DLD1 (cell line): ENCODE measurements around the gene MRPS23.

ENCODE experiments used
- in situ Hi-C: cut with HindIII; loops from 2 replicates; pipeline ENCODE4 v1.10.0; 2017; ENCODE audit warnings: low sequenced_read_pairs

The MRPS23 gene

DNA sequence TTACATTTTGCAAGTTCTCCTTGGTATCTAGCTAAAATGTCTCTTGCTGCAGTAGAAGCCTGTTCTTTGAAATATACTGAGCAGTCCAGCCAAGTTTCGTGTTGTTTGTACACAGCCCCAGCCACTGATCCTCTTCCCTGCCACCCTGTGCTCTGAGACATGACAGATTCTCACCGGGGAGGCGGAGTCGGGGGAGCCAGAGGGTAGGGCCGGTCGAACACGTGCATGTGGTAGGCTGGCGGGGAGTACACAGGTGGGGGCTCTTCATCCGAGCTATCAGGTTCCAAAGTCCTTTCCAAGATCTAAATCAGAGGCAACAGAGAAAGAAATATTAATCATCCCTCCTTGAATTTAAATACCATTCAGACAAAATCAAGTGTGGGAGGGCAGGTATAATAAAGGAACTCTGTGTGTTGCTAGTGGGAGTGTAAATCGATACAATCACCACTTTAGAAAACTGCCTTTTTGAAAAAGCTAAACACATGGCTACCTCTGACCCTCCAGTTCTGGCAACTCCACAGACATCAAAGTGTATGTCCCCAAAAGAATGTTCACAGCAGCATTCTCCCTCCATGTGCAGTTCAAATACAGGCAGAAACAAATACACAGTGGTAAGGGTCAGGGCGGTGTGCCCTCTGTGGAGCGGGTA lies 29.7 kb upstream of the MRPS23 start:
- in situ Hi-C loops = no loop called here

- in situ Hi-C loops = no loop called here
Measured at GRCh38 chr17:57877803-57878377, 28.0 kb upstream of the MRPS23 start.

GRCh38 chr17:57876866-57877237 lies 27.0 kb upstream of the MRPS23 start:
- in situ Hi-C loops = no loop called here

DNA sequence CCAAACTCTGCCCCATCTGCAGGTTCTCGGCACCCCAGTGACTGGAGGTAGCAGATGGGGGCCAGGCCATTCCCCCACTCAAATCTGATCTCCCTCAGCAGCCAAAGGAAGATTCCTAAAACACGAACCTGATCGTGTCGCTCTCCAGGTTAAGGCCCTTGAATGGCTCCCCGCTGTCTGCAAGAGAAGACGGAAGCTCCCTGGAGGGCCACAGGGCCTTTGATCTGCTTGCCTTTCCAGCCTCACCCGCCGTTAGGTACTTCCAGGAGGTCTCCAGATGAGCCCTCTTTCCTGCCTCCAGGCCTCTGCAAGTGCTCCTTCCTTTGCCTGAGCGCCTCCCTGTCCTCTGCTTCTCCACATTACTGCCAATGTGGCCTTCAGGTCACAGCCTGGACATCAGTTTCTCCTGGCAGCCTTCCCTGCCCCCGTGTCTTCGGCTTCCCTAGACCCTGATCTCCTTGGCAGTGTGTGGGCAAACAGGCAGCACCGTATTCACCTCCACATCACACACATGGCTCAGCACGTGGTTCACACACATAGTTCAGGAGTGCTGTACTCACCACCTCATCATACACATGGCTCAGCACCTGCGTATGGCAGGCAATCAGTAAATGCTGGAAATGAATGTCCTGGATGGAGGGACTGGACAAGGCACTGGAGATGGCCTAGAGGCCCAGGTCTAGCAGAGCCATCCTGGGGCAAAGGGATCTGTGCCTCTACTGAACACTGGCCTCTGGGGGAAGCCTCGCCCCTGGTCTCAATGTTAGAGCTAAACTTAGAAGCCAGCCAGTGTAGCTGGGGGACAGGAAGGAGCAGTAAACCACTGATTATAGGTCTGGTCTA lies 26.4 kb upstream of the MRPS23 start:
- in situ Hi-C loops = no loop called here

- in situ Hi-C loops = no loop called here
Measured at GRCh38 chr17:57875290-57876022, 25.6 kb upstream of the MRPS23 start.

- in situ Hi-C loops = no loop called here
Measured at GRCh38 chr17:57874434-57875289, 24.8 kb upstream of the MRPS23 start.

DNA sequence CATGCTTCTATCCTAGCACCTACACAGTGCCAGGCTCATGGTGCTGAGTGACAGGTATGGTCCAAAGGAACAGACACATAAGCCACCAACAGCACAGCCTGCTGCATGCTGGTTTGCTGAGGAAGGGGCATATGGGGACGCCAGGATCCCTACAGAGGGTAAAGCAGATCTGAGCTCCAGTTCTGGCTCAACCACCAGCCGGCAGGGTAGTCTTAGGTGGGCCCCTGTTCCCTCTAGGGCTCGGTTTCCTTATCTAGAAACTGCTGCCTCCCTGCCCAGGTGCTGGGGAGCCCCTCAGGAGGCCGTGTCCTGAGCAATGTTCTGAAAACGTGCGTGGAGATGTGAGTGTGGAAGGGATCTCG lies 24.2 kb upstream of the MRPS23 start:
- in situ Hi-C loops = no loop called here

- in situ Hi-C loops = no loop called here
Measured at GRCh38 chr17:57873261-57874057, 23.6 kb upstream of the MRPS23 start.

GRCh38 chr17:57872536-57872935 lies 22.7 kb upstream of the MRPS23 start:
- in situ Hi-C loops = no loop called here

DNA sequence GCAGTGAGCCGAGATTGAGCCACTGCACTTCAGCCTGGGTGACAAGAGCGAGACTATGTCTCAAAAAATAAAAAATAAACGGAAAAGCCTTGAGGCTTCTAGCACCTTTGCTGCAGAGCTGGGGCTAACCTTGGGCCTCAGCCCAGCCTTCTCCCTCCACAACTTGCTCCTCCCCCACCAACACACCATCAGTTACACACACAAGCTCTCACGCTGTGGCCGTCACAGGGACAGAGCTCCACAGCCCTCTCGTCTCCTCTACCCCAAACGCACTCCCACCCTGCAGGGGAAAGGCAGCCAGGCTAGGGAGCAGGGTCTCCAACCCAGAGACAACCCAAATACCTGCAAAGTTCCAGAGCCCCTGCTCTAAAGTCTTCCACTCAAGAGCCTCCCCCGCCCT lies 22.0 kb upstream of the MRPS23 start:
- in situ Hi-C loops = no loop called here

DNA sequence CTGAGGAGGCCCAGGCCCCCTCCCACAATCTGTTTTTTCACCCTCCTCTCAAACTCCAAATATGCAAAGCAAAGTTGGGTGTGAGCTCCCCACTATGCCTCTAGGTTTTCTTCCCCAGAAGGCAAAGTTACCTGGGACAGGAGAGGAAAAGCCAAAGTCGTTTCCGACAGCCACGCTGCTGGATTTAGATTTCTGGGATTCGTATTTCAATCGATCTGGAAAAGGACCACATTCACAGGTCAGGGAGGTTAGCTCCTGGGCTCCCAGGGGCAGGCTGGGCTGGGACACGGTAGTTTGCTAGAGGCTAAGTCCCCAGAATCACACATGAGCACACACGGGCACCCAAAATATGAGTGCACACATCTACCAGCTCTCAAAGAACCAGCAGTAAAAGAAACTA lies 21.3 kb upstream of the MRPS23 start:
- in situ Hi-C loops = no loop called here

- in situ Hi-C loops = no loop called here
Measured at GRCh38 chr17:57870283-57870635, 20.4 kb upstream of the MRPS23 start.

GRCh38 chr17:57869617-57870282 lies 19.9 kb upstream of the MRPS23 start:
- in situ Hi-C loops = no loop called here

DNA sequence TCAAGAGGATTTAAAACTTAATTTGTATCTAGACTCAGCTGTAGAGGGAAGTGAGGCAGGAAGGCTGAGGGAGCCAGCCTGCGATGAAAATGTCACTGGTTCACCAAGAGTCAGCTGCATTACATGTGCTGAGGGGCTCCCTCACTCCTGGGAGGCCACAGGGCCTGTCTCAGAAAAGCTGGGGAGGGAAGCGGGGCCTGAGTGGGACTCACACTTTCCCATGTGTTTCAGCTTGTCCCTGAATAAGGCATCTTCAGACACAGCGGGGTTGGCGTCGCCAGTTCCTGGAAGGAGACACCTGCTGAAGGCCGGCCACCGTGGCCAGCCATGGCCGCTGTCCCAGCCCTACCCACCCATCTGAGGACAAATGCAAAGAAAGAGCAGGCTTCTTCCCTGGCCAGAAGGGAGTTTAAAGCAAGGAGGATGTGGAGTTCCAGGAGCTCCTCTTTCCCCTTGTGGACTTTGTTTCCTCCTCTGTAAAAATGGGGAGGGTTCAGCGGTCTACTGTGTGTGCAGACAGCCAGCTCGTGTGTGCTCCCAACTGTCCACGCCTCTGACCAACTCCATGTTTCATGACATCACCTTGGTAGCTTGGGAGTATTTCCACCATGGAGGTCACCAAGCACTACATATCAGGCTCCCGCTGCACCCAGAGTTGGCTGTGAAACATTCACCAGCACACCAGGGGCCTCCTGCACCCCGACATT lies 19.2 kb upstream of the MRPS23 start:
- in situ Hi-C loops = no loop called here

DNA sequence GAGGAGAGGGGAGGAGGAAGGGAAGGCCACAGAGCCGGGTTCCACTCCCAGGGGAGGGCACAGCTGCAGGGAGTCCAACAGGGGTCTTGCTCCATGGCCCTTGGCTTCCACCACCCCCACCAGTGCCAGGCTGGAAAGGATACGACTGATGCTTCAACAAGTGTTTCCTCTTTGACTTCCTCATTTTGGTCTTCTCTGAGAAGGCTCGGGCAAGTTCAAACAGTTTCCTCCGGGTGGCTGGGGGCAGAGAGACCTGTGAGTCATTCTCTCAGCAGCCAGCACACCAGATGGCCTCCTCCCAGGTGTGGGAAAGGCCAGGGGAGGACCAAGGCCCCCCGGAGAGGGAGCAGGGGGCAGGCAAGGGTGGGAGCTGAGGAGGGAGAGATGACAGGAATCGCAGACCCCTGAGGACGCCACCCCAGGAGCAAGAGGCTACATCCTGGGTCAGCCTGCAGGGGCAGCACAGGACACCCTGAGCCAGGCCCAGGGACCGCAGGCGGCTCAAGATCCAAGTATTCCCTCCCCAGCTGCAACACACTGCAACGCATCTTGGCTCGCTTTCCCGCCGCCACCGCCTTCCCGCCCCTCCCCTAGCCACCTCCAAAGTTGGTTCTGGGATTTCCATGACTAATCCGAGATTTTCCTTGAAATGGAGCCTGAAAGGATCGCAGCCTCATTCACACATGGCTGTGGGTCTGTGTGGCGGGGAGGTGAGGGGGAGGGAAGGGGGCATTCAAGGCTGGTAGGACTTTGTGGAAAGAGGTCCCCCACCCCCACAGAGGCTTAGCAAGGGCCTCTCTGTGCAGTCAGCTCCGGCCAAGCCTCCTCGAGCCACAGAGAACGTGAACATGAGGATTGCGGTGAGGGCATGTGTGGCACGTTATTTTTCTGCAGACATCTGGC lies 18.4 kb upstream of the MRPS23 start:
- in situ Hi-C loops = no loop called here

GRCh38 chr17:57867126-57867525 lies 17.3 kb upstream of the MRPS23 start:
- in situ Hi-C loops = no loop called here

GRCh38 chr17:57866723-57867122 lies 16.9 kb upstream of the MRPS23 start:
- in situ Hi-C loops = no loop called here

- in situ Hi-C loops = no loop called here
Measured at GRCh38 chr17:57866319-57866718, 16.5 kb upstream of the MRPS23 start.
